HG02970 (cell line): ENCODE data around the gene TMEM117.
A peak's percentile ranks its signal among the peaks of the same experiment; 100 is the strongest.

Experiments
- ATAC-seq: cut with Tn5 transposase; IDR thresholded peaks from one replicate; pipeline ENCODE4 v1.9.1; 2021; ENCODE audit warnings: mild to moderate bottlenecking, moderate library complexity, moderate number of reproducible peaks; ENCODE audit not compliant: unreplicated experiment, low FRiP score

TMEM117 gene

GRCh38 chr12:43882578-43883178 is 46.8 kb downstream of the TMEM117 start:
- peak; percentile 73 for ATAC-seq

GRCh38 chr12:43883311-43883710 is 47.4 kb downstream of the TMEM117 start:
- ATAC-seq = no peak

GRCh38 chr12:43883748-43884147 is 47.9 kb downstream of the TMEM117 start:
- ATAC-seq = no peak

GRCh38 chr12:43884683-43885410 is 49.0 kb downstream of the TMEM117 start:
- no peak for ATAC-seq

GRCh38 chr12:43887397-43887796 is 51.5 kb downstream of the TMEM117 start:
- no peak for ATAC-seq

GRCh38 chr12:43891856-43892574 is 56.1 kb downstream of the TMEM117 start:
- ATAC-seq = no peak

- ATAC-seq = no peak
Measured at GRCh38 chr12:43893670-43894069, 57.8 kb downstream of the TMEM117 start.

- no peak for ATAC-seq
Measured at GRCh38 chr12:43895580-43896206, 59.8 kb downstream of the TMEM117 start.

GRCh38 chr12:43896496-43896895 is 60.6 kb downstream of the TMEM117 start:
- no peak for ATAC-seq

- ATAC-seq = no peak
Measured at GRCh38 chr12:43898474-43898873, 62.6 kb downstream of the TMEM117 start.

GRCh38 chr12:43899574-43899973 is 63.7 kb downstream of the TMEM117 start:
- no peak for ATAC-seq

GRCh38 chr12:43903686-43904085 is 67.8 kb downstream of the TMEM117 start:
- ATAC-seq = no peak

GRCh38 chr12:43912859-43913258 is 77.0 kb downstream of the TMEM117 start:
- ATAC-seq = no peak

- ATAC-seq = no peak
Measured at GRCh38 chr12:43914391-43914790, 78.5 kb downstream of the TMEM117 start.

- no peak for ATAC-seq
Measured at GRCh38 chr12:43914923-43915468, 79.1 kb downstream of the TMEM117 start.

- no peak for ATAC-seq
Measured at GRCh38 chr12:43917896-43918295, 82.0 kb downstream of the TMEM117 start.

GRCh38 chr12:43921666-43922337 is 85.9 kb downstream of the TMEM117 start:
- ATAC-seq = no peak

GRCh38 chr12:43930032-43930431 is 94.2 kb downstream of the TMEM117 start:
- no peak for ATAC-seq

- ATAC-seq = no peak
Measured at GRCh38 chr12:43931187-43931586, 95.3 kb downstream of the TMEM117 start.

- ATAC-seq = no peak
Measured at GRCh38 chr12:43935581-43935980, 99.7 kb downstream of the TMEM117 start.
